NCI-H1436 (cell line): ENCODE data around the gene FHOD1.

Experiments used
- DNase-seq: peaks from one replicate; lab custom pipeline; 2025; lab: John Stamatoyannopoulos, UW

The FHOD1 gene

DNA sequence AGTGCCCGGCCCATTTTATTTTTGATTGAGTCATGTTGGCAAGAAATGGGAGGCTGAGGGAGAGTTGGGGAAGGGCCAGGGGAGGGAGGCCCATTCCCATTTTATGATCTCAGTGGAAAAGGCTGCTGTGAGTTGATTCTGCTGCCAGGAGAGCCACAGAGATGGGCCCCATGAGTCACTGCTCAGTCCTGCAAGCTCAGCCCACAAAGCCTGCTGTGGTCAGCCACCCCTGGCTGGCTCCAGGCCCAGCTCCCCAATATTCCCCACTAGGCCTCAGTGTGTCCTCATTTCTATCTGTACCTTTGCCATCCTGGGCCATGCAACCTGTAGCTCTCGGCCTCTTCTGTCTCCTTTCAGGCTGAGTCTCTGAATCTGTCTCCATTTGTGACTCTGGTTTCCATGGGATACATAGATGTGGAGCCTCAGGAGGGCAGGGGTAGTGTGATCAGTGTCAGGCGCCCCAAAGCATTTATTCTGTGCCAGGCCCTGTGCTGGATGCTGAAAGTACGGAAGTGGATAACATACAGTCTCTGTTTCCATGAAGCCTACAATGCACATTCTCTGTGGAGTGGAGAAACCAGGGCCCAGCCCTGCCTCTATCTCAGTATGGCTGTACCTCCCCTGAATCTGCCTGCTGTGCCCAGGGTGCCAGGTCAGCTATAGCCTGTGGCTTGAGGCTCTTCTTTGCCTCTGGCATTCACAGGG lies 30.2 kb upstream of the FHOD1 start:
- no peak for DNase-seq

DNA sequence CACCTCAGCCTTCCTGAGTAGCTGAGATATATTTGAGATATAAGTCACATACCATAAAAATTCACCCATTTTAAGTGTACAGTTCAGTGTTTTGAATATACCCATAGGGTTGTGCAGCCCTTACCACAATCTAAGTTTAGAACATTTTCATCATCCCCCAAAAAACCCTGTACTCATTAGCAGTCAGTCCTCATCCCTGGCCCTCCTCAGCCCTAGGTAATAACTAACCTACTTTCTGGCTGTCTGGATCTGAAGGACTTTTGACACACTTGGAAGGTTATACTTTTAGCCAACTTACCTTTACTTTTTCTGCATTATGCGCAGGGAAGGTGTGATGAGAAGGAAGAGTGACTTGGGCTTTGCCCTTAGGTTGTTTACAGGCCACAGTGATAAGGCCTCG lies 28.0 kb upstream of the FHOD1 start:
- DNase-seq = no peak

DNA sequence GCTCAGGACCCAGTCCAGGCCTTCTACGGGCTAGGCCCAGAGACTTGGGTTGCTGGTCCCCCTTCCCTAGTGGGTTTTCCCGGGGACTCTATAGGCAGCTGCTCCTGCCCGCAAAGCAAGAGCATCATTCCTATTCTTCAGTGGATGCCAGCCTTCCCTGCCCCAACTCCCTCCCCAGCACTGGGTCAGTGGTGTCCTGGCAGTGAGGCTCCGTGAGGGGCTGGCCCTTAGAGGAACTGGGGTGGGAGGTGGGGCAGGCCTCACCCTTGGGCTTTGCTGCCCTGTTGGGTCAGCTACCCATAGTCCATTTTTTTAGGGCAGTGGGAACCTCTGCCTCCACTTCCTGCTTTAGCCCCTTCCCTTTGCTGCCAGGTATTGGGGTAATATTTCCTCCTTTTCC lies 24.2 kb upstream of the FHOD1 start:
- DNase-seq = no peak

DNA sequence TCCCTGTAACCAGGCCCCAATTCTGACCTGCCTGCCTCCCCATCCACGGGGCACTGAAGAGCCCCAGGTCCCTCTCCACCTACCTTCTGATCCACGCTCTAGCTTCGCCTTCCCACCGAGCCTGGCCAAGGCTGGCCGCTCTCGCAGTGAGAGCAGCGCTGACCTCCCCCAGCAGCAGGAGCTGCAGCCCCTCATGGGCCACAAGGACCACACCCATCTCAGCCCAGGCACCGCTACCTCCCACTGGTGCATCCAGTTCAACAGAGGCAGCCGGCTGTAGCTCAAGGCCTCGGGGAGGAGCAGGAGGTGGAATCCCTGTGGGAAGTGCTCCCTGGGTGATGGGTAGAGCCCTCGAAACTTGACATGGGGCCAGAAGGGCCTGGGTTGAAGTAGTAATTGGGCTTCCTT lies 23.7 kb upstream of the FHOD1 start:
- no peak for DNase-seq

DNA sequence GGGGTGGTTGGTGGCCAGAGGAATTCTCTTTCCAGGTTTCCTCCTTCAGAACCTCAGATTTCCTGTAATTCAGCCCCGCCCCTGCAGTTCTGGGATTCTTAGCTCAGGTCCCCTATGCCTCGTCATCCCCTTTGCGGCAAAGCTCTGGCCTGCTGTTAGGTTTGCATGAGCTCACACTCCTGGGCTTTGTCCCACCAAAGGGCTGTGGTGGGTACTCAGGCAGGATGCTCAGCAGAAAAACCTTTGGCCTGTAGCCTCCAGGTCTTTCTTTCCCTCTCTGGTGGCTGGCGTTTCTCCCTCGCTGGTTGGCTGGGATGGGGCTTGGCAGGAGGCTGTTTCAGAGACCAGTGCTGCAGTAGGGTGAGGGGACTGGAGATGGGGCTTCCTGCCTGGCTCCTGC lies 22.5 kb upstream of the FHOD1 start:
- no peak for DNase-seq

DNA sequence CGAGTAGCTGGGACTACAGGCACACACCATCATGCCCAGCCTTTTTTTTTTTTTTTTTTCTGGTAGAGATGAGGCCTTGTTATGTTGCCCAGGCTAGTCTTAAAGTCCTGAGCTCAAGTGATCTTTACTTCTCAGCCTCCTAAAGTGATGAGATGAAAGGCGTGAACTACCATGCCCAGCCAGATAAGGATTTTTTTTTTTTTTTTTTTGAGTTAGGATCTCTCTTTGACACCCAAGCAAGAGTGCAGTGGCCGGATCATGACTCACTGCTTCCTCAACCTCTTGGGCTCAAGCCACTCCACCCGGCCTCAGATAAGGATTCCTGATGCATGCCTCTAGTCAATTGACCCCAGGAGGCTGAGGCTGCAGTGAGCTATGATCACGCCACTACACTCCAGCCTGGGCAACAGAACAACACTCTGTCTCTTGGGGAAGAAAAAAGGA lies 20.9 kb upstream of the FHOD1 start:
- no peak for DNase-seq

DNA sequence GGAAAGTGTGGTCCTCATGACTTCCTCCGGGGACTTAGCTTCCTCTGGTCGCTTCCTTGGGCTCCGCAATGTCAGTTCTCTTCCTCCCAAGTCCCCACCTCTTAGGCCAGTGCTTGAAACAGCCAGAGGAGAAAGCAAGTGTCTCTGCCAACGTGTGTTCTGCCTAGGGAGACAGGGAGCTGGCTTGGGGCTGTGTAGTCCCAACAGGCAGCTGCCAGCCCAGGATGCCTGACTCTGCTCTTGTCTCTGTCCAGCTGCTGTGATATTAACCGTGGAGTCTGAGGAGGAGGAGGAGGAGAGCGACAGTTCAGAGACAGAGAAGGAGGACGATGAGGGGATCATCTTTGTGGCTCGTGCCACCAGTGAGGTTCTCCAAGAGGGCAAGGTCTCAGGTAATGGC lies 18.6 kb upstream of the FHOD1 start:
- DNase-seq = no peak

DNA sequence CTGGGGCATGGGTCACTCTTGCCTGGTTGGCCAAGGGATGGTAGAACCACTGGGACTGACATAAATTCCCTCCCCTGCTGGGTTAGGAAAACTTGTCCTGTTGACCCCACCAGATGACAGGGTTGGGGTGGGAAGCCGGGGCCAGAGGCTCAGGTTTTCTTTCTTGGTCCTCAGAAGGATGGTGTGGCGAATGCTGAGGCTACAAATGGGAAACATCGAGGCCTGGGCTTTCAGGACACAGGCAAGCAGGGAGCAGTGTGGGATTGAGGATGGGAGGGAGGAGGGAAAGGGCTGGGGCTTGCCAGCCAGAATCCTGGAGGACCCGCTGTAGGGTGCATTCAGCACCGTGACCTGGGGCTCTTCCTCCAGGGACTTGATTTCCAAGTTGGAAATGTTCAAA lies 17.6 kb upstream of the FHOD1 start:
- no peak for DNase-seq

DNA sequence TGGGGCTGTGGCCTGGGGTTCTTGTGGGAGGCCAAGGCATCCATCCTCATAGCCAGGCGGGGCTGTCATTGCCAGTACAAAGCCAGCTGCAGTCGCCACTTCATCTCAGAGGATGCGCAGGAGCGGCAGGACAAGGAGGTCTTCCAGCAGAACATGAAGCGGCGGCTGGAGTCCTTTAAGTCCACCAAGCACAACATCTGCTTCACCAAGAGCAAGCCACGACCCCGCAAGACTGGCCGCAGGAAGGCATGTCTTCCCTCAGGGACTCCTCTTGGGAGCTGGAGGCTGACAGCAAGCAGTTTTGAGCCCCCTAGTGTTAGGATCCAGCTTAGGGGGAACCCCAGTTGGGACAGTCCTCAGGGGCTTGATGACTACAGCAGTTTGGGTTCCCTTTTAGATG lies 17.0 kb upstream of the FHOD1 start:
- no peak for DNase-seq

DNA sequence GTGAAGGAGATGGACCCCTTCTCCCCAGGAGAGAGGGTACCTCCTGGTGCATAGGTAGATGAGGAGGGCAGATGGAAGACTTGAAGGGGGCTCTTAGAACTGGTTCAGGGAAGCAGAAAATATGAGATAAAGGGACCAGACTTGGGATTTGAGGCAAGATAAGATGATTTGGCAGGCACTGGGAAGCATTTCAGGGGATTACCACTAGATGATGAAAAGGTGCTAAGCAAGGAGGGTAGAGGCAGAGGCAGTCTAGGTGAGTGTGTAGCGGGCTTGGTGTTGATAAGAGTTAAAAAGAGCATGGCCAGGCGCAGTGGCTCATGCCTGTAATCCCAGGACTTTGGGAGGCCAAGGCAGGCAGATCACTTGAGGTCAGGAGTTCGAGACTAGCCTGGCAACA lies 15.9 kb upstream of the FHOD1 start:
- DNase-seq = no peak

DNA sequence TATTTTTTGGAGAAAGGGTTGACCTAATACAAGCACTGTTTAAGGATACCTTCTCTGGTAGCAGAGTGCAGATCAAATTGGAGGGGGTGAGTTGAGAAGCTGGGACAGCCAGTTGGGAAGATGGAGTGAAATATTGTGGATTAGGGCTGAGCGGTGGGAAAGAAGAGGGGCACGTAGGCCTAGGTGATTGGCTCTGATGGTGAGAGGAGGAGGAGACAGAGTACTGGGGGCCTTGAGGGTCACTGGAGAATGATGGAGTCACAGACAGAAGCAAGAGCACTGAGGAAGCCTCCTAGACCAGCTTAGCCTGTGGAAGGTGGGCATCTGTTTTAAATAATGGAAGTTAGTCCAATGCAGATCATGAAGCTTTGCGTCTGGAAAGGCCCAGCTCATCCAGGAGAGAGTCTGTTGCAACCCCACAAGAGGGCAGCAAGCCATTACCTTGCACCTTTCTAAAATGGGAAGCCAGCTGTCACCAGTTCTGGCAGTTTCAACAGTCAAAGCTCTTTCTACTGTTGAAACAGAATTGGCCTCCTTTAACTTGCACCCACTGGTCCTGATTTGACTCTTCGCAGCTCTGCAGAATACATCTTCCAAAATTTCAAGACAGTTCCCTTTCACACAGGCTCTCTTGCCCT lies 13.3 kb upstream of the FHOD1 start:
- peak; percentile 10 for DNase-seq

DNA sequence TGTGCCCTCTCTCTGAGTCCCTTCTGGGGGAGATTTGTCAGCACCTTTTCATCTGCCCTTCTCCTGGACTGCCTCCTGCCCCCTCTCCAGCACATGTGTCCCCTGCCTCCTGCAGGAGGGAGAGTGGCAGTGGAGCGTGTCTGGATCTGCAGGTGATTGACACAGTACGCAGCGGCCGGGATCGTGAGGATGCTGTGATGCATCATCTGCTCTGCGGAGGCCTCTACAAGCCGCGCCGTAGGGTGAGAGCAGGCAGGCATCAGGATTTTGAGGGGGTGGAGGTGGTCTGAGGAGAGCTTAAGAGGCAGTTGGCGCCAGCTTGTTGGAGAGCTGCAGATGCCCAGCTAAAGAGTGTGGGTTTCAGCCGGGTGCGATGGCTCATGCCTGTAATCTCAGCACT lies 12.4 kb upstream of the FHOD1 start:
- no peak for DNase-seq

DNA sequence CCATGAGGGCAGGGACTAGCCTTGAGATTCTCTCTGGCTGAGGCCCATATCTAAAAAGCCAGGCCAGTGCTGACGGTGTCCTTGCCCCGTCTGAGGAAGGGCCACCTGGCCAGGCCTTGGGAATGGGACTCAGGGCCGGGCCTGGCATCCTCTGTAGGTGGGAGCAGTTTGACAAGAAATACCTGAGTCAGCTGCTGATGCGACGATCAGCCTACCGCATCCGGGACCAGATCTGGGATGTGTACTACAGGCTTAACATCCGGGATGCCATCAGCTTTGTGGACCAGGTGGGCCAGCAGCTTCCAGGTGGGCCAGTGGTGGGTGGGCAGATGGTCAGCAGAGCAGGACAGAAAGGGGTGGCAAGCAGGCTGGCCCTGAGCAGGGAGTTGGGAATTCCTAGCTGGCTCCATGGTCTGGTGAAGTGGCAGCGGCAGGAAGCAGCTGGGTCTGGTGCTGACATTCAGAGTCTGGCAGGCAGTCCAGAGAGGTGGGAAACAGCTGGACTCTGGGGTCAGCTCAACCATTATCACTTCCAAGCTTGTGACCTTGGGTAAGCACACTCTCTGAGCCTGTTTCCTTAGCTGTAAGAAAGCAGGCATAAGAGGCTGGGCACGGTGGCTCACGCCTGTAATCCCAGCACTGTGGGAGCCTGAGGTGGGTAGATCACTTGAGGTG lies 11.0 kb upstream of the FHOD1 start:
- no peak for DNase-seq

DNA sequence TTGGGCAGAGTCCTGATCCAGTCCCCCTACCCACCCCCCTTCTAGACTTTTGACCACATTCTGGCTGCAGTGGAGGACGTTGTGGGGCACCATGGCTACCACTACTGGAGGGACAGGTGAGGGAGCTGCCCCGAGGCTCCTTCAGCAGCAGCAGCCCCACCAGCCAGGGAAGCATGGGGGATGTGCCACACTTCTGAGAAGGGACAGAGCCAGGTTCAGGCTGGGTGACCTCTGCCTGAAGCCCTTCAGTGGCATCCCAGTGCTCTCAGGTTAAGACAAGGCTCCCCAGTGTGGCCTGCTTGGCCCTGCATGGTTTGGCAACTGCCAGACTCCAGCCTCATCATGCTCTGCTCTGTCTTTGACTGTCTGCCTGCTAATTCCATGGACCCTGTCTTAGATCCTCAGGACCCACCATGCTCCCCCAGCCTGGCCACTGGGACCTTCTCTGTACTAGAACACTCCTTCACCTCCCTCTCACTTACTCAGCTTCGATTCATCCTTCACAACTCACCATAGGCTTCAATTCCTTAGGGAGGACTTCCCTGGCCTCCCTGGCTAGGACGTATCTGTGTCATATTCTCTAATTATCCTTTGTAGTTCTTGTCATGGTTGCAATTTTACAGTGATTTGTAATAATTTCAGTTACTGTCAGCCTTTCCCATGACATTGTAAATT lies 10.3 kb upstream of the FHOD1 start:
- DNase-seq = no peak

DNA sequence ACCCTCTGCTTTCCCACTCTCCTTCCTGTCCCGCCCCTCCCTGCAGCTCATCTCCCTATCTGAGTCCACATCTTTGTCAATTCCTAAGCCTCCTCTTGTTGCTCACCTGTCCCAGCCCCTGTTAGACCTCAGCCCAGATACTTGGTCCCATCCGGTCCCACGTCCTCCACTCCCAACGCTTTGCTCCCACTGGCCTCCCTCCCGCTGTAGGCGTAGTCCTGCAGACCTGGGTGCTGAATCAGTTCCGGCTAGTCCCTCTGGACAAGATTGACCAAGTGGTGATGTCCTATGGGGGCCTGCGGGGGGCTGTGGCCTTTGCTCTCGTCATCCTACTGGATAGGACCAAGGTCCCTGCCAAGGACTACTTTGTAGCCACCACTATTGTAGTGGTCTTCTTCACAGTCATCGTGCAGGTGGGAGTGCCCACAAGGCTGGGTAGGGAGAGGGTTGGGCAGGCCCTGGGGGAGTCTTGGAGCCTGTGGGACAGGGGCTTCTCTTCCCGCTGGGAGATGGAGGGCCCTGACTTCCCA lies 9.5 kb upstream of the FHOD1 start:
- no peak for DNase-seq

DNA sequence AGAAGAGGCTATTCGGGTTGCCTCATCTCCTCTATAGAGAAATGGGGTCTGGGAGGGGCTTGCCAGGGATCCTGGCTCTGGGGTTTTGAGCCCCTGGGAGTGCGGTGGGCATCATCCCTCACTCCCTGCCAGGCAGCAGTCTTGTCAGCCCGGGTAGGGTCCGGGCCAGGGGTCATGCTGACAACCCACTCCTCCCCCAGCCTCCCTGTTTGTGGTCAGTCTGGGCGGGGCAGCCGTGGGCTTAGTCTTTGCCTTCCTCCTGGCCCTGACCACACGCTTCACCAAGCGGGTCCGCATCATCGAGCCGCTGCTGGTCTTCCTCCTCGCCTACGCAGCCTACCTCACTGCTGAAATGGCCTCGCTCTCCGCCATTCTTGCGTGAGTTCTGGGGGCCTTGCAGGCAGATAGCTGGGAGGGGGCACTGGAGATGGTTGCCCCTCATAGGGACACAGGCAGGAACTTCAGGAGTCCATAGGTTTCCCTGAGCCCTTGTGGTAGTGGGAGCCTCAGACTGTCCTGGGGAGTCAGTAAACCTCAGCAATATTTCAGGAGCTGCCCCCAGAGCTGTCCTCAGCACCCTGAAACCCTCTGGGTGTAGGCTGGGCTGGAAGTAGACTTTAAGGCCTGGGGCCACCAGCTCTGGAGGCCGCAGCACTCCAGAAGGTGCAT lies 8.4 kb upstream of the FHOD1 start:
- no peak for DNase-seq

DNA sequence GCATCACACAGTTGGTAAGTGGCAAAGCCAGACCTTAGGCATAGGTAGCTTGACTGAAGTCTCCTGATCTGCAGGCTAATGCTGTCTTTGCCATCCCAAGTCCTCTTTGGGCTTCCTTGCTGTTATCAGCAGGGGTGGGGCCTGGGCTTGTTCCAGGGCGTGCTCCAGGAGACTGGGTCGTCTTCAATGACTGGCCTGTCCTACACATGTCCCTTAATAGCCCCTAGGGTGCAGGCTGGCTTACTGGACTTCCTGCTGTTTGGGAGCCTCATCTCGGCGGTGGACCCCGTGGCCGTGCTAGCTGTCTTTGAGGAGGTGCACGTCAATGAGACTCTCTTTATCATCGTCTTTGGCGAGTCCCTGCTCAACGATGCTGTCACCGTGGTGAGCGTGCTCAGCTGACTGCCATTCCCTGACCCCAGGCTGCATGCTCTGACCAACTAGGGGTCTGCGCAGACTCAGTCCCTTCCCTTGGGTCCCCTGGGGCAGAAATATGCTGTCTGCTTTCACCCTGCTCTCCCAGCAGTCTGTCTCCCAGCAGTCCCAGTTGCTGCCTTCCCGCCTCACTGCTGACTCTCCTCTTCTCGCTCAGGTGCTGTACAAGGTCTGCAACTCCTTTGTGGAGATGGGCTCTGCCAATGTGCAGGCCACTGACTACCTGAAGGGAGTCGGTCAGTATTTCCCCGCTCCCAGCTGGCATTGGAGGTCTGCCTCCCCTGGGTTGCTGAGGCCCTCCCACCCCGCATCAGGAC lies 7.7 kb upstream of the FHOD1 start:
- DNase-seq = no peak

DNA sequence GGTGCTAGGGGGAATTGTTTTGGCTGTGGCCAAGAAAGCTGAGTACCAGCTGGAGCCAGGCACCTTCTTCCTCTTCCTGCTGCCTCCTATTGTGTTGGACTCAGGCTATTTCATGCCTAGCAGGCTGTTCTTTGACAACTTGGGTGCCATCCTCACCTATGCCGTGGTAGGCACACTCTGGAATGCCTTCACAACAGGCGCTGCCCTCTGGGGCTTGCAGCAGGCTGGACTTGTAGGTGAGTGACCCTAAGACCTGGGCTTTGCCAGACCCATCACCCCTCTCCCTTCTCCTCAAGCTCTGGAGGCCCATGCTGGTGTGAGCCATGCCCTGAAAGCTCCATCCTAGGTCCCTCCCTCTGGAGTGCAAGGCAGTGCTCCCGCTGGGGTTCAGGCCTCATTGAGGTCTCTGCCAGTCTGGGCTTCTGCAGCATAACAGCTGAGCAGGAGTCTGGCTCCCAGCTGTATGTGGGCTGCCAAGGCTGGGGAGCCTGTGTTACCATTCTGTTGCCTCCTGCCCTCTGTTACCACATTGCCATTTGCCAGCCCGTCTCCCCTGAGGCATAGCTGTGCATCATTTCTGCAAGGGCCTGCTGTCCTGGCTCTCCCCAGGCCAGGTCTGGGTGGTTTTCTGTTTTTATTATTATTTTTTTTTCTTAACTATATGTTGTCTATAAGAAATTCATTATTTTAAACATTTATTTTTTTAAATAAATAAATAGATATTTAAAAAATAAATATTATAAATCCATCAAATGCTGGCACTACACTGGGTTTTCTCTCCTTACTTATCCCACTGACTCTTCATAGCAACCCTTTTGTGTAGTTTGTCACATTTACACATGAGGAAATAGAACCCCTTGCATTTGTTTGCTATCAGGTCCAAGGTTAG lies 5.6 kb upstream of the FHOD1 start:
- DNase-seq = no peak

DNA sequence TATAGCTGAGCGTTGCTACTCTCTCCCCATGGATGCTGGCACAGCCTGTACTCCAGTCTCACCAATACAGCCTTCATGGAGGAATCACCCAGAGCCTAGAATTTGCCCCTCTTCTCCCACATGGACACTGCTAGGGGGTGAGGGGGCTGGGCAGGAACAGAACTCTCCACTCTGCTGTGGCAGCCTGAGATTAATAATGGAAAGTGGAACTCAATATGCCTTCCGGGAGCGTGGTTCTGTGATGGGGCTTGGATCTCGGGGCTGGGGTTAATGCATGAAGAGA lies 2.7 kb upstream of the FHOD1 start:
- no peak for DNase-seq

DNA sequence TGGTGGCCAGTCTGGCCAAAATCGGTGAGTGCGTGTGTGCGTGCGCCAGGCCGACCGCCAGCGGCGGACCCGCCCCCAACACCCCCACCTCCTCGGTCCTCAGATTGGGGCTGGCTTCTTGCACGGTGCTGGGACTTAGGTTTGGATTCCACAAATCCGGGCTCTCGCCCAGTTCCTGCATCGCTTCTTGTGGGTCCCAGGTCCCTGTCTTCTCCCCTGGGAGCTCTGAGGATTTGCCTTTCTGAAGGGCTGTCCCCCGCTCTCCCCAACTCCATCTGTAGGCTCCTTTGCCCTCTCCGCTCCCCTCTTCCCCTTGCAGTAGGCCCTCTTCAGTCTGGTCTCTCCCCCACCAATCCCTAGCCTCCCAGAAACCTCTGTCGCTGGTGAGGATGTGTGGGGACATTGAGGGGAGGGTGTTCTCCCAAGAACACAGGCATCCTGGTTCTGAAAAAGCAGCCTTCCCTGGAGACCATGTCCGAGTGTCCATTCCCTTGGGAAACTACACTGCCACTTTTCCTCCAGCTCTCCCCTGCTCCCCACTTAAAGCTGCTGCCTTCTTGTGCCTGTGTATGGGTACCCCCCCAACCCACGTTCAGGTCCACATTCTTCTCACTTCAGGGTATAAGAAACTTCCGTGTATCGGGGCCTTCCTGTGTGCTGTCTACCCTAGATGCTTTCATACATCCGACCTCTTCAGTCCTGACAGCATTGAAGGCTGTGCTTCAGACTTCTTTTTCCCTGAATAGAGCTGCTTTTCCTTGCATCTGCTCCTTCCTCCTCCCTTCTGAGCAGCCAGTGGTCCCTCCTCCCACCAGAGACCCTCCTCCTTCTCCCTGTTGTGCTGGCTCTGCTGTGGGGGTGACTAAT lies 2.1 kb upstream of the FHOD1 start:
- no peak for DNase-seq
